Kasumi-1 (cell line): ENCODE results near the gene MOB3B.

Source experiments
- DNase-seq, 2 experiments: peaks; one replicate each; lab custom pipeline; 2025; lab: John Stamatoyannopoulos, UW

Gene MOB3B

GRCh38 chr9:27279611-27280010 lies 250.0 kb downstream of the MOB3B start:
- DNase-seq: no peak

- DNase-seq: no peak
These were observed 251.2 kb downstream of the MOB3B start for GRCh38 chr9:27278374-27278773.

- peak; percentile 38 to 48 for DNase-seq
These were observed 253.2 kb downstream of the MOB3B start for GRCh38 chr9:27276193-27277030.
